ENCODE data around the gene PROC.

DNA sequence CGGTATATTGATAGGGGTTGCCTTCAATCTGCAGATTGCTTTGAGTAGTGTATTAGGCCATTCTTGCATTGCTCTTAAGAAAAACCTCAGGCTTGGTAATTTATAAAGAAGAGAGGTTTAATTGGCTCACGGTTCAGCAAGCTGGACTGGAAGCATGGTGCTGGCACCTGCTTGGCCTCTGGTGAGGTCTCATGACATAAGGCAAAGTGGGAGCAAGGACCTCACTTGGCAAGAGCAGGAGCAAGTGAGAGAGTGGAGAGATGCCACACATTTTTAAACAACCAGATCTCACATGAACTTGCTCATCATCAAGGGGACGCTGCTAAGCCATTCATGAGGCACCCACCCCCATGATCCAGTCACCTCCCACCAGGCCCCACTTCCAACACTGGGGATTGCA lies 35.4 kb upstream of the PROC start:
- TF ChIP-seq, protein P1, sequence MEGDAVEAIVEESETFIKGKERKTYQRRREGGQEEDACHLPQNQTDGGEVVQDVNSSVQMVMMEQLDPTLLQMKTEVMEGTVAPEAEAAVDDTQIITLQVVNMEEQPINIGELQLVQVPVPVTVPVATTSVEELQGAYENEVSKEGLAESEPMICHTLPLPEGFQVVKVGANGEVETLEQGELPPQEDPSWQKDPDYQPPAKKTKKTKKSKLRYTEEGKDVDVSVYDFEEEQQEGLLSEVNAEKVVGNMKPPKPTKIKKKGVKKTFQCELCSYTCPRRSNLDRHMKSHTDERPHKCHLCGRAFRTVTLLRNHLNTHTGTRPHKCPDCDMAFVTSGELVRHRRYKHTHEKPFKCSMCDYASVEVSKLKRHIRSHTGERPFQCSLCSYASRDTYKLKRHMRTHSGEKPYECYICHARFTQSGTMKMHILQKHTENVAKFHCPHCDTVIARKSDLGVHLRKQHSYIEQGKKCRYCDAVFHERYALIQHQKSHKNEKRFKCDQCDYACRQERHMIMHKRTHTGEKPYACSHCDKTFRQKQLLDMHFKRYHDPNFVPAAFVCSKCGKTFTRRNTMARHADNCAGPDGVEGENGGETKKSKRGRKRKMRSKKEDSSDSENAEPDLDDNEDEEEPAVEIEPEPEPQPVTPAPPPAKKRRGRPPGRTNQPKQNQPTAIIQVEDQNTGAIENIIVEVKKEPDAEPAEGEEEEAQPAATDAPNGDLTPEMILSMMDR (IDR thresholded peaks at IDR 0.05): no peak
- no peak for TF ChIP-seq EP300 (IDR thresholded peaks at IDR 0.05)
- no peak for TF ChIP-seq POLR2AphosphoS5 (IDR thresholded peaks at IDR 0.05)

All from esophagus muscularis mucosa (tissue), 4 donors.